GM12891 (cell line): ENCODE results near the gene JMJD7.

Experiments used
- PAX5 ChIP-seq: IDR thresholded peaks from 2 replicates; pipeline ENCODE4 v1.6.1; 2011; ENCODE audit warnings: low read length, moderate library complexity, mild to moderate bottlenecking; ENCODE audit not compliant: insufficient read depth, severe bottlenecking
- POLR2A ChIP-seq: IDR thresholded peaks from 2 replicates; pipeline ENCODE4 v1.6.1; 2011; ENCODE audit warnings: low read depth, low read length, control low read depth
- POLR2AphosphoS5 ChIP-seq: IDR thresholded peaks from 2 replicates; pipeline ENCODE4 v1.6.1; 2011; ENCODE audit warnings: low read depth, low read length, control low read depth
- SPI1 ChIP-seq: IDR thresholded peaks from 2 replicates; pipeline ENCODE4 v1.6.1; 2011; ENCODE audit warnings: low read depth, low read length, control low read depth
- TAF1 ChIP-seq: IDR thresholded peaks from 2 replicates; pipeline ENCODE4 v1.6.1; 2011; ENCODE audit warnings: low read depth, low read length, control low read depth

DNA sequence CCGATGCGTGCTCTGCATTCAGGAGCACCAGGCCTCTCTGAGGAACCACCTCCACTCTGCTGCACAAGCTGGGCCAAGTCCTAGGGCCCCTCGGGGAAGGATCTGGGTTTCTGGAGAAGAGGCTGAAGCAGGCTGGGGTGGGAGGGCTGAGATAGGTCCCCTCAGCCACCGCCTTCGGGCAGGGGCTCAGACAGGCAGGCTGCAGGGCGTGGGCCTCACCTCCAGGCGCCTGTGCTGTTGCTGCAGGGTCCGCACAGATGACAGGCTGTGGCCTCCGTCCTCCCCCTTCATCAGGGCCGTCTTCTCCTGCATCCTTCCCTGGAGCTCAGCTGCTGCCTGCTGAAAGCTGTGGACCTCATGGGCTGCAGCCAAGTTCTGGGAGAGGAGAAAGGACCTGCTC lies 25.9 kb downstream of the JMJD7 start:
- TF ChIP-seq TAF1: no peak
- no peak for TF ChIP-seq POLR2AphosphoS5
- TF ChIP-seq POLR2A: no peak
- no peak for TF ChIP-seq SPI1
- no peak for TF ChIP-seq PAX5
